ENCODE data around the gene NCOR2. TPM values are rescaled to one million over a fixed set of nuclear protein-coding genes. Genes with fewer than 3 reads are reported as not detected.

The NCOR2 gene
- total and polyA plus RNA-seq, 10 of the 15 experiments (the other 5 are each of a cell fraction or from before 2014, with no cell fraction given) = 0.43 to 179 (median 14.9) TPM

GRCh38 chr12:124541322-124541721 is 26.1 kb downstream of the NCOR2 start (continued):
- TF ChIP-seq, protein P1, sequence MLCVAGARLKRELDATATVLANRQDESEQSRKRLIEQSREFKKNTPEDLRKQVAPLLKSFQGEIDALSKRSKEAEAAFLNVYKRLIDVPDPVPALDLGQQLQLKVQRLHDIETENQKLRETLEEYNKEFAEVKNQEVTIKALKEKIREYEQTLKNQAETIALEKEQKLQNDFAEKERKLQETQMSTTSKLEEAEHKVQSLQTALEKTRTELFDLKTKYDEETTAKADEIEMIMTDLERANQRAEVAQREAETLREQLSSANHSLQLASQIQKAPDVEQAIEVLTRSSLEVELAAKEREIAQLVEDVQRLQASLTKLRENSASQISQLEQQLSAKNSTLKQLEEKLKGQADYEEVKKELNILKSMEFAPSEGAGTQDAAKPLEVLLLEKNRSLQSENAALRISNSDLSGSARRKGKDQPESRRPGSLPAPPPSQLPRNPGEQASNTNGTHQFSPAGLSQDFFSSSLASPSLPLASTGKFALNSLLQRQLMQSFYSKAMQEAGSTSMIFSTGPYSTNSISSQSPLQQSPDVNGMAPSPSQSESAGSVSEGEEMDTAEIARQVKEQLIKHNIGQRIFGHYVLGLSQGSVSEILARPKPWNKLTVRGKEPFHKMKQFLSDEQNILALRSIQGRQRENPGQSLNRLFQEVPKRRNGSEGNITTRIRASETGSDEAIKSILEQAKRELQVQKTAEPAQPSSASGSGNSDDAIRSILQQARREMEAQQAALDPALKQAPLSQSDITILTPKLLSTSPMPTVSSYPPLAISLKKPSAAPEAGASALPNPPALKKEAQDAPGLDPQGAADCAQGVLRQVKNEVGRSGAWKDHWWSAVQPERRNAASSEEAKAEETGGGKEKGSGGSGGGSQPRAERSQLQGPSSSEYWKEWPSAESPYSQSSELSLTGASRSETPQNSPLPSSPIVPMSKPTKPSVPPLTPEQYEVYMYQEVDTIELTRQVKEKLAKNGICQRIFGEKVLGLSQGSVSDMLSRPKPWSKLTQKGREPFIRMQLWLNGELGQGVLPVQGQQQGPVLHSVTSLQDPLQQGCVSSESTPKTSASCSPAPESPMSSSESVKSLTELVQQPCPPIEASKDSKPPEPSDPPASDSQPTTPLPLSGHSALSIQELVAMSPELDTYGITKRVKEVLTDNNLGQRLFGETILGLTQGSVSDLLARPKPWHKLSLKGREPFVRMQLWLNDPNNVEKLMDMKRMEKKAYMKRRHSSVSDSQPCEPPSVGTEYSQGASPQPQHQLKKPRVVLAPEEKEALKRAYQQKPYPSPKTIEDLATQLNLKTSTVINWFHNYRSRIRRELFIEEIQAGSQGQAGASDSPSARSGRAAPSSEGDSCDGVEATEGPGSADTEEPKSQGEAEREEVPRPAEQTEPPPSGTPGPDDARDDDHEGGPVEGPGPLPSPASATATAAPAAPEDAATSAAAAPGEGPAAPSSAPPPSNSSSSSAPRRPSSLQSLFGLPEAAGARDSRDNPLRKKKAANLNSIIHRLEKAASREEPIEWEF (IDR thresholded peaks at IDR 0.05; ENCODE audit: insufficient replicate concordance, low read depth, low read length) = no peak

- Histone ChIP-seq H3K9ac (ENCODE audit: control insufficient read depth, insufficient read depth, low read length) (no peak overlapping the region), H3K27ac (ENCODE audit: control insufficient read depth, insufficient read depth) (no peak overlapping the region), H3K4me1 (ENCODE audit: control insufficient read depth, insufficient read depth, low read length) (peaks cover 25% of the 10 kb centered on the region), H2AFZ (ENCODE audit: control insufficient read depth, low read depth, low read length) (no peak overlapping the region), H3K27me3 (replicated peaks in 1 of 2; ENCODE audit: control insufficient read depth in 2 of 2, insufficient read depth in 2 of 2, low read length in 1 of 2) (no peaks in the 10 kb centered on the region), H3K79me2 (ENCODE audit: control insufficient read depth, insufficient read depth, low read length) (peaks cover 78% of the 10 kb centered on the region), H3K4me2 (ENCODE audit: control insufficient read depth, insufficient read depth) (no peak overlapping the region), H4K20me1 (ENCODE audit: control insufficient read depth, insufficient read depth) (peaks cover 9% of the 10 kb centered on the region), H3K4me3 (no peak overlapping the region), H3K9me3 (replicated peaks; ENCODE audit: control insufficient read depth, insufficient read depth, low read length) (no peaks in the 10 kb centered on the region), H3K36me3 (ENCODE audit: control insufficient read depth in 2 of 2, insufficient read depth in 2 of 2, low read length in 1 of 2) (peaks cover 4 to 10% of the 10 kb centered on the region in 2 experiments; a peak in 3 of 4 replicates)
- CTCF ChIA-PET = no interaction called here
- no peak for FAIRE-seq
- intact Hi-C loops (cut with micrococcal nuclease; ENCODE audit: unreplicated experiment) (no loop called here), in situ Hi-C loops (cut with MboI) (no loop called here)
- ATAC-seq = no peak
- 82% methylated on average over 37 of the region's 37 CpGs for WGBS (ENCODE audit: insufficient coverage, insufficient replicate concordance, low lambda C conversion rate, missing lambda C conversion rate)
- RAD21 ChIA-PET (ENCODE audit: unreplicated experiment) = no interaction called here
- no TSS peak for BruUV-seq (replicated peaks)
- POLR2A ChIA-PET = no interaction called here
- DNase-seq (ENCODE audit: low read depth, low spot score) = no peak
- SMC1A ChIA-PET (ENCODE audit: uncharacterized antibody, unreplicated experiment) = interaction anchor here (0.6 to 1.0 kb wide), 2 partner anchors 9 to 61 kb away, joined by 3 read pairs; no protein-coding TSS in a partner anchor
- TF ChIP-seq ZNF687 (IDR thresholded peaks at IDR 0.05) = no peak
- no peak for TF ChIP-seq MEF2A (IDR thresholded peaks at IDR 0.05; ENCODE audit: insufficient read depth, low read depth, low read length)
- TF ChIP-seq SMARCA5 (IDR thresholded peaks at IDR 0.05) = no peak
- TF ChIP-seq NR2C1 (IDR thresholded peaks at IDR 0.05) = no peak
- TF ChIP-seq, protein P2, sequence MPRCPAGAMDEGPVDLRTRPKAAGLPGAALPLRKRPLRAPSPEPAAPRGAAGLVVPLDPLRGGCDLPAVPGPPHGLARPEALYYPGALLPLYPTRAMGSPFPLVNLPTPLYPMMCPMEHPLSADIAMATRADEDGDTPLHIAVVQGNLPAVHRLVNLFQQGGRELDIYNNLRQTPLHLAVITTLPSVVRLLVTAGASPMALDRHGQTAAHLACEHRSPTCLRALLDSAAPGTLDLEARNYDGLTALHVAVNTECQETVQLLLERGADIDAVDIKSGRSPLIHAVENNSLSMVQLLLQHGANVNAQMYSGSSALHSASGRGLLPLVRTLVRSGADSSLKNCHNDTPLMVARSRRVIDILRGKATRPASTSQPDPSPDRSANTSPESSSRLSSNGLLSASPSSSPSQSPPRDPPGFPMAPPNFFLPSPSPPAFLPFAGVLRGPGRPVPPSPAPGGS (IDR thresholded peaks at IDR 0.05; ENCODE audit: borderline replicate concordance, insufficient read depth, low read depth, low read length, poor library complexity, severe bottlenecking) = peak; percentile 99
- TF ChIP-seq ZNF24 (IDR thresholded peaks at IDR 0.05) = no peak
- no peak for TF ChIP-seq TARDBP (IDR thresholded peaks at IDR 0.05; ENCODE audit: borderline replicate concordance)
- TF ChIP-seq TCF3 (IDR thresholded peaks at IDR 0.05; ENCODE audit: borderline replicate concordance, insufficient read depth, low read depth, low read length) = peak; percentile 74
- TF ChIP-seq POLR2AphosphoS2 (IDR thresholded peaks at IDR 0.05; ENCODE audit: low read depth, low read length) = no peak
Measured at GRCh38 chr12:124539084-124540041, 28.0 kb downstream of the NCOR2 start.
